GM11168 (cell line): Measurements from ENCODE around the gene CCDC154.

Source experiments
- in situ Hi-C: fragments of 300-500 bp; cut with MboI; formaldehyde crosslinking; loops from one replicate; pipeline ENCODE4 v1.12.0; 2022; ENCODE audit warnings: low sequenced_read_pairs; ENCODE audit not compliant: unreplicated experiment

CCDC154 gene

GRCh38 chr16:1426734-1427471, 17.5 kb downstream of the CCDC154 start:
- in situ Hi-C loops = no loop called here

DNA sequence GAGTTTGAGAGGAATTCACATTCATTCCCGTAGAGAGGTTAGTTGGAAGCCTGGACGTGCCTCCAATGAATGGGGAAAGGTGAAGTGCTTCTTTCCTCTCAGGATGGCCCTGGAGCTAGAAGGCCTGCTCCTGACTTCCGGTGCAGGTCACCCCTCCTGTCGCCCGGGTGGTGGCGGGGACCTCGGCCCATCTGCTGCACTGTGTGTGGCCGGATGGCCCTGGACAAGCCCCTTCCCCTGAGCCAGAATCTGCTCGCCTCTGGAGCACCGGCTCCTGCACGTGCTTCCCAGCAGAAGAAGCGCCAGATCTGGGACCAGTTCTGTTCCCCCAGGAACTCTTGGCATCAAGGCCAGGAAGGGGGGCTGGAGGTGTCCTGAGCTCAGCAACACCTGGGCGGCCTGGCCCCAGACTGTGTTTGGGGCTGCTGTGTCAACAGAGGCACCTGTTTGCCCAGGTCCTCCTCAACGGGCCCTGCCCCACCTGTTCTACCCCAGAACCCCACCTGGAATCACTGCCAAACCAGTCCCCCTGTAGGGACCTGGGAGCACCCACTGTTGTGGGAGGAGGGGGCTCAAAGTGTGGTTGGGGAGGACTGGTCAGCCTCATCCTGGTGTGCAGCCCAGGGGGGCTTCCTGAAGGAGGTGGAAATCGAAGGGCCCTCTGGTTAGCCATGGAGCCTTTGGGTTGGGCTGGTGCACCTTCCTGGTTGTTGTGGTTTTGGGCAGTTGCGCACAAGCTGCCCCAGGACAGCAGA, 18.6 kb downstream of the CCDC154 start:
- in situ Hi-C loops = no loop called here

DNA sequence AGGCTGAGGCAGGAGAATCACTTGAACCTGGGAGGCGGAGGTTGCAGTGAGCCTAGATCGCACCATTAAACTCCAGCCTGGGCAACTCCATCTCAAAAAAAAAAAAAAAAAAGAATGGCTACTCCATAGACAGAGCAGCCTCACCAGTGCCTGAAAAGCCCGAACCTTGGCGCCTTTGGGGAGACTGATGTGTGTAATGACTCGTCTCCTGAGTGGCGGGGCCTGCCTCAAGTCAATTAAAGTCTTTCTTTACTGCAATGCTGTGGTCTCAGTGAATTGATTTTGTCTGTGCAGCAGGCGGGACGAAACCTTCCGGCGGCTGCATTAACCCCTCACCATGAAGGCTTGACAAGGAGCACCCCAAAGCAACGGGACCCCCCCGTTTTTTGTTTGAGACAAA, 20.3 kb downstream of the CCDC154 start:
- in situ Hi-C loops = no loop called here

DNA sequence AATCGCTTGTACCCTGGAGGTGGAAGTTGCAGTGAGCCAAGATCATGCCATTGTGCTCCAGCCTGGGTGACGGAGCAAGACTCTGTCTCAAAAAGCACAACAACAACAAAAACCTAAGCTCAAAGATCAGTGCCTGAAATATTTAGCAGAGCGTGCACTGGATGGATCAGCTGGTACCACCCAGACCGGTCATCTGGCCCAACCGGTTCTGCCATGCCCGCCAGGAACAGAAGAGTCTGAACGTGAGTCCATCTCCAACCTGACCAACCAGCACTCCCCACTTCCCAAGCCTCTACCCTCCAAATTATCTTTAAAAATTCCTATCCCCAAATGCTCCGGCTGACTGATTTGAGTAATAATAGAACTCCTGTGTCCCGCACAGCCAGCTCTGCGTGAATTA, 22.3 kb downstream of the CCDC154 start:
- in situ Hi-C loops = no loop called here

- in situ Hi-C loops = no loop called here
Observed at GRCh38 chr16:1420111-1420539, 24.2 kb downstream of the CCDC154 start.

- in situ Hi-C loops = no loop called here
Observed at GRCh38 chr16:1416521-1416941, 27.8 kb downstream of the CCDC154 start.

GRCh38 chr16:1414532-1415260, 29.7 kb downstream of the CCDC154 start, which contains the start of gene UNKL:
UNKL (minus strand) TSS chr16:1414704; CDS start chr16:1414691, 13 bp downstream.
- in situ Hi-C loops = no loop called here

DNA sequence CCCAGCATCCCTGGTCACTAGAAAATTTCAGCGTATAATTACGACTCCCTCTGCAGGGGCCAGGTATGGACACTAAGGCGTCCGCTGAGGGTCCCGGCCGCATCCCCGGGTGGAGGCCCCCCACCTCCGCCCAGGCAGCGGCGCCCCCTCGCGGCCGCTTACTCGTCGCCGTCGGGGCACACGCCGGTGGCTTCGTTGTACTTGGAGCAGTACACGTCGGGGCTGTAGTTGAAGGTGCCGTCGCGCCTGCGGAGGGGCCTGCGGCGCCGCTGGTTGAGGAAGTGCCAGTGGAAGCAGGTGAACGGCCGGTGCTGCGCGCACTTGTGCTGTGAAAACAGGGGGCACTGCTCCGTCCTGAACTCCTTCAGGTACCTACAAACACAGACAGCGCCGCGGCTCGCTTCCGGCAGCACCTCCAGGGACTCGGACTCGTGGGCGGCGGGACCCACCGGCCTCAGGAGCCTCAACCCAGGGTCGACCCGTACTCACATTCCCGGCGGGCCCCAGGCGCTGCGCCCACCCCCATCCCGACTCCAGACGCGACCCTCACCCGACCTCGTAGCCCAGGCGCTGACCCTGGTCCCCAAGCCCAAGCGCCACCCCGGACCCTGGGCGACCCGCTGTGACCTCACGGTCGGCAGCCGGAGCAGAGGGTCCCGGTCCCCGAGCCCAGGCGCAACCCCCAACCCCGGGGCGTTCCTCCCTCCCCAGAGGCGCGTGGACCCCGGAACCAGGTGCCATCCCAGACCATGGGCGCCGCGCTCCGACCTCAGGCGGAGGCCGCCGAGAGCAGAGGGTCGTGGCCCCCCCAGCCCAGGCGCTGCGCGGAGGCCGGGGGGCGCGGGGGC, 30.4 kb downstream of the CCDC154 start:
- in situ Hi-C loops = no loop called here

DNA sequence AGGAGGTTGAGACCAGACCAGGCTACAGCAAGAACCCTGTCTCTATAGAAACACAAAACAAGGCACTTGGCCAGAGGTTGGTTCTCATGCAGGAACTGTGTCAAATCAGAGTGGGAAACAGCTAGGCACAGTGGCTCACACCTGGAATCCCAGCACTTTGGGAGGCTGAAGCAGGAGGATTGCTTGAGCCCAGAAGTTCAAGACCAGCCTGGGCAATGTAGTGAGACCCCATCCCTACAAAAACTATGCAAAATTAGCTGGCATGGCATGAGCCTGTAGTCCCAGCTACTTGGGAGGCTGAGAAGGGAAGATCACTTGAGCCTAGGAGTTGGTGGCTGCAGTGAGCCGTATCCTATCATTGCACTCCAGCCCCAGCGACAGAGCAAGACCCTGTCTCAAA, 31.5 kb downstream of the CCDC154 start:
- in situ Hi-C loops = no loop called here

- in situ Hi-C loops = no loop called here
Observed at GRCh38 chr16:1408171-1408837, 36.1 kb downstream of the CCDC154 start.

DNA sequence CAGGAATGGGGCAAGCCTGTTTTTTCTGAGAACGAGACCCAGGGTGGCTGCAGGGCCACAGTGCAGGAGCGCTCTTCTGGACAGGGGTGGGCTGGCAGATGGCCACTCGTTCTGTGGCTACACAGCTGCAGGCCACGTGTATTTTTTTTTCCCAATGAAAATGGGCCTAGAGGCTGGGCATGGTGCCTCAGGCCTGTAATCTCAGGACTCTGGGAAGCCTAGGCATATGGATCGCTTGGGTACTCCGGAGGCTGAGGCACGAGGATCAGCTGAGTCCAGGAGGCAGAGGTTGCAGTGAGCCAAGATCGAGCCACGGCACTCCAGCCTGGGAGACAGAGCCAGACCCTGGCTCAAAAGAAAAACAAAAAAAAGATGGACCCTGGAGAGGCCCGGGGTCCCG, 36.6 kb downstream of the CCDC154 start:
- in situ Hi-C loops = no loop called here

- in situ Hi-C loops = no loop called here
Observed at GRCh38 chr16:1403733-1404132, 40.6 kb downstream of the CCDC154 start.

GRCh38 chr16:1403036-1403435, 41.3 kb downstream of the CCDC154 start:
- in situ Hi-C loops = no loop called here

DNA sequence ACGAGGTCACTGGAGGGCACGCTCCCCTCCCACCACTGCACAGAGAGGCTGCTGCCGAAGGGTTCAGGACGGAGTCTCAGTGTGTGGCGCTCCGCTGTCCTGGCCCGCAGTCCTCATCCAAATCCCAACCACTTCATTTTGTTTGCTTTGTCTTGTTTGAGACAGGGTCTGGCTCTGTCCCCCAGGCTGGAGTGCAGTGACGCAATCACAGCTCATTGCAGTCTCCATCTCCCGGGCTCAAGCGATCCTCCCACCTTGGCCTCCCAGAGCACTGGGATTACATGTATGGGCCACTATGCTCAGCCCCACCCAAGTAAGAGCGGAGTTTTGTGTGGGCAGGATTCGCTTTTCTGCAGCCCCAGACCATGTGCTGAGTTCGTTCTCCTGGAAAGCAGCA, 42.6 kb downstream of the CCDC154 start:
- in situ Hi-C loops = no loop called here

DNA sequence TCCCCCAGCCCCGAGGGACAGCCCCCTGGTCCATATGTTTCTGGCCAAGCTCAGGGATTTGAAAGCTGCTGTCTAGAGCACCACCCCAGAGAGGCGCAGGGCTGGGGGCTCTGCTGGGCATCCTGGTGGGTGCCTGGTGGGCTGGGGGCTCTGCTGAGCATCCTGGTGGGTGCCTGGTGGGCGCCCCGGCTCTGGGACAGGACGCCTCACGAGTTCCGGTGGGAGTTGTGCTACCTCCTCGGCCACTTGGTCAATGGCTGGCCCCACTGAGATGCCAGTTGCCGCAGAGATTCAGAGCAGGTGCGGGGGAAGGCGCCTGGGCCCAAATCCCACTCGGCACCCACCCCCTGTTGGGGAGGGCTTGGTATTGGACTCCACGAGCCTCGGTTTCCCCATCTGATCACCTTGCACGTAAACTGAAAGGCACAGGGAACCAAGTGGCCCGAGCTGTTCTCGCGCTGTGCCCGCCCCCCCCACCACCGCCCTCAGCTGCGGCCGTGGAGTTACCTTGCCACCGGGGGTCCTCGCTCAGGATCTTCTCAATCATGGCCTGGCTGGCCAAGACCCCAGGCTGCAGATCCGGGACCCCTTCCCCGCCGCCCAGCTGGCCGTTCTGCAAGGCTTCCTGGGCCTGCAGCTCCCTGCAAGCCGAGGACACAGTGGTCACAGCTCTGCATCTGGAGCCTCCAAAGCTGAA, 43.1 kb downstream of the CCDC154 start:
- in situ Hi-C loops = no loop called here

DNA sequence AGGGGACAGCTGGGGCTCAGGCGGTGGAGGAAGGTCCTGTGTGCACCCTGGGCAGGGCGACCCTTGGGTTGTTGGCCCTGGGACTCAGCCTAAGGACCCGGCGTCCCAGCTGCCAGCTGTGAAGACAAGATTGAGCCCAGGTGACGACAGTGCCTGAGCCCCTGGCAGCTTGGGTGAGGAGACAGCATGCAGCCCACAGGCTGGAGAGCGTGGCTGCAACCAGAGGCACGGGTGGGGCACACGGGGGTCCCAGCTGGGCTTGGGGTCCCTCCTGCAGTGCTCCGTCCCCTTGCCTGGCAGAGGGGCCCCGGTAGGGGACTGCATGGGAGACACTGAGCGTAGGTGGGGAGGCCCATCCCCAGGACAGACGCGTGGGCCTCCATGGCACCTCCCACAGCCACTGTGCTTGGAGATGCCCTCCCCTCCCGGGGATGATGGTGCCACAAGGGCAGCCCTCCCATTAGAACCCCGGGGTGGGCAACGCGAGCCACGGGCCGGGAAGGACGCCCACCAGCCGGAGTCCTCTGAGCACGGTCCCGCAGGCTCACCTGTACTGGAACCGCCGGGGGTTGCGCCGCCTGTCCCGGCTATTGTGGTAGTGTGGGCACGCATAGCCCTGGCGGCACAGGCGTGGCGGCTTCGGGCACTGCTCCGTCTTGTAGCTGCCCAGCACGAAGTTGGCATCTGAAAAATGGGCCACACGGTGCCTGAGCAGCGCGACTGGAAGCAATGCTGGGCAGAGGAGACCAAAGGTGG, 45.4 kb downstream of the CCDC154 start:
- in situ Hi-C loops = no loop called here

- in situ Hi-C loops = no loop called here
Observed at GRCh38 chr16:1398351-1398750, 46.0 kb downstream of the CCDC154 start.

GRCh38 chr16:1397779-1398178, 46.6 kb downstream of the CCDC154 start:
- in situ Hi-C loops = no loop called here
